Measurements from ENCODE around the gene CTXN1.

Gene CTXN1

GRCh38 chr19:7877249-7877836, 48.6 kb downstream of the CTXN1 start:
- no peak for DNase-seq (ENCODE audit: low read depth, low spot score)

- DNase-seq (ENCODE audit: low read depth, low spot score): no peak
Measured at GRCh38 chr19:7874897-7875273, 51.0 kb downstream of the CTXN1 start.

All from activated CD4-positive, CD25-positive, alpha-beta regulatory T cell treated with anti-CD3 and anti-CD28 coated beads, Interleukin-2, amount 50 U/mL, for 16 hours (primary cell).